HL-60/S4 treated with phorbol 12-myristate 13-acetate at 8.2 ng/mL for 4 days and 3 days (cell line): Measurements from ENCODE around the gene PHLDA1.

Experiments used
- in situ Hi-C: fragments of 300-500 bp; cut with MboI; formaldehyde crosslinking; loops from 2 replicates; pipeline ENCODE4 v1.15.0; 2022; ENCODE audit warnings: low sequenced_read_pairs

The PHLDA1 gene

DNA sequence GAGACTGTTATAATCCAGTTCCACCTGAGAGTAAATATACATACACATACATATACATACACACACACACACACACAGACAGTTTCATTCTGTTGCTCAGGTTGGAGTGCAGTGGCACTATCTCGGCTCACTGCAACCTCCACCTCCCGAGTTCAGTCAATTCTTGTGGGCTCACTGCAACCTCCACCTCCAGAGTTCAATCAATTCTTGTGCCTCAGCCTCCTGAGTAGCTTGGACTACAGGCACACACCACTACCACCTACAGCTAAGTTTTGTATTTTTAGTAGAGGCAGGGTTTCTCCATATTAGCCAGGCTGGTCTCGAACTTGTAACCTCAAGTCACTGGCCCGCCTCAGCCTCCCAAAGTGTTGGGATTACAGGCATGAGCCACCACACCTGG, 8.9 kb upstream of the PHLDA1 start:
- in situ Hi-C loops = loop anchor here (25.0 kb wide), 1 partner anchor 228 kb away; no protein-coding TSS in a partner anchor

DNA sequence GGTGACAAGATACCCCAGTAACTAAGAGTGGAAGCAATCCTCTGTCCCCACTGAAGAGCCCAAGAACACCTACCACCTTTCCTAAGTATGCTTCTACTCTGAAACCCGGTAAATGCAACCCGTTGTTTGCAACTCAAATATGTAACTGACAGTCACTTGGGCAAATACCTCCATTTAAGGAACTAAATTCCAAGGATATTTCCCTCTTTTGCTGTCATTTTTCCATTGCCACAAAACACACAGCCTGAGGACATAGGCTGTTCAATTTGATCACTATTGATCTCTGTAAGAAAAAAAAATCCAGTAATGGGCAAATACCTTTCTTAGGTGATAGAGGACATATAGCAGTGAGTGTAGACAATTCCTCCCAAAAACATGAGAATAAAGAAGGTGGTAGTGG, 6.6 kb upstream of the PHLDA1 start:
- in situ Hi-C loops = loop anchor here (10.0 to 25.0 kb wide), 2 partner anchors 226 to 513 kb away; no protein-coding TSS in a partner anchor

- in situ Hi-C loops = loop anchor here (10.0 to 25.0 kb wide), 2 partner anchors 225 to 513 kb away; no protein-coding TSS in a partner anchor
Observed at GRCh38 chr12:76037130-76038103, 5.8 kb upstream of the PHLDA1 start.

DNA sequence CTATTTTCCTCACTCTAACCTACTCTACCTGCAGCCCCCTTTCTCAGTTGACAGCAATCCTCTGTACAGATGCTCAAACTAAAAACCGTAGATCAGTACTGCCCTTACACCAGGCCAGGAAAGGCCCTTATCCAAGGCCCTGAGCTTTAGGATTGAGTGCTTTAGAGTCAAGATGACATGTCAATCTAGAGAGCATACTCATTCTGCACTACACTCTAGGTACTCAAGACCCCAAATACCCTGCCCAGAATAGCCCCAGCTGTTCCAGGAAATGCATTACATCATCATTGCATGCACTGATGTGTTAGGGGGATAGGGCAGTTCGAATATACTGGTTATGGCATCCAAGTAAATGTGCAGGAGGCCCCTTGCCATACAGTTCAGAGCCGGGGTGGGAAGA, 3.5 kb upstream of the PHLDA1 start:
- in situ Hi-C loops = loop anchor here (10.0 to 25.0 kb wide), 2 partner anchors 223 to 510 kb away; no protein-coding TSS in a partner anchor

DNA sequence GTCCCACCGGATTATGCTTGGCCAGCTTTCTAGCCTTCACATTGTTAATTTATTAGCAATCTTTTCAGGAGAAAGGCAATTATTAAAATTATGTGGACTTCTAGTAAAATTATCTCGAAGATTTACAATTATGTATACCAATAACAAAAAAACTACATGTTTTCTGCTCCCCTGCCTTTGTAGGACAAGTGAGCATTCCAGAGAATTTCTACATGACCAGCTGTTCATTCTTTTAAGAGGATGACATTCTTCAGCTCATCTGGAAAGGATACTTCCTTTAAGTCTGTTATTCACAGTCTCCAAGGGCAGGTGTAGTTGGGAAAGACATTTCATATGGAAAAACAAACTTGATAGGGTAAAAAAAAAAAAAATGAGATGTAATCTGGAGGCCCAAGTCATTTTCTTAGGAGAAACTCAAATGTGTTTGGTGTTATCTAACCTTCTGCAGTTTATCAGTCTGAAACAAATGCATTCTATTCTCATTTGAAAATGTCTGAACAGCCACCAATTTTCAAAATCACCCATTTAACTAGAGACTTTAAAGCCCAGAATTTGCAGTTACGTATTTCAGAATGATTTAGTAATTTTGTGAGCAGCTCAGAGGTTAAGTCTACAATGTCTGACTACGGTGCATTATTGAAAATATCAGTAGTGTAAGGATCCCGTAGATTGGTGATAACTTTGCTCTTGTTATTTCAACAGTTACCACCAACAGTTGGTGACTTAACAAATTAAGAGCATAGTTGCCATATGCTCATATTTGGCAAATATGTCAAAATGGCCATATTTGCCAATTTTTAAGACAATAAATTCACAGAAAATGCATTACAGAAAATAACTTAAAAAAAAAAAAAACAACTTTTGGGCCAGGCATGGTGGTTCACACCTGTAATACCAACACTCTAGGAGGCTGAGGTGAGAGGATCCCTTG, 1.8 kb upstream of the PHLDA1 start:
- in situ Hi-C loops = loop anchor here (10.0 to 25.0 kb wide), 2 partner anchors 221 to 509 kb away; no protein-coding TSS in a partner anchor

DNA sequence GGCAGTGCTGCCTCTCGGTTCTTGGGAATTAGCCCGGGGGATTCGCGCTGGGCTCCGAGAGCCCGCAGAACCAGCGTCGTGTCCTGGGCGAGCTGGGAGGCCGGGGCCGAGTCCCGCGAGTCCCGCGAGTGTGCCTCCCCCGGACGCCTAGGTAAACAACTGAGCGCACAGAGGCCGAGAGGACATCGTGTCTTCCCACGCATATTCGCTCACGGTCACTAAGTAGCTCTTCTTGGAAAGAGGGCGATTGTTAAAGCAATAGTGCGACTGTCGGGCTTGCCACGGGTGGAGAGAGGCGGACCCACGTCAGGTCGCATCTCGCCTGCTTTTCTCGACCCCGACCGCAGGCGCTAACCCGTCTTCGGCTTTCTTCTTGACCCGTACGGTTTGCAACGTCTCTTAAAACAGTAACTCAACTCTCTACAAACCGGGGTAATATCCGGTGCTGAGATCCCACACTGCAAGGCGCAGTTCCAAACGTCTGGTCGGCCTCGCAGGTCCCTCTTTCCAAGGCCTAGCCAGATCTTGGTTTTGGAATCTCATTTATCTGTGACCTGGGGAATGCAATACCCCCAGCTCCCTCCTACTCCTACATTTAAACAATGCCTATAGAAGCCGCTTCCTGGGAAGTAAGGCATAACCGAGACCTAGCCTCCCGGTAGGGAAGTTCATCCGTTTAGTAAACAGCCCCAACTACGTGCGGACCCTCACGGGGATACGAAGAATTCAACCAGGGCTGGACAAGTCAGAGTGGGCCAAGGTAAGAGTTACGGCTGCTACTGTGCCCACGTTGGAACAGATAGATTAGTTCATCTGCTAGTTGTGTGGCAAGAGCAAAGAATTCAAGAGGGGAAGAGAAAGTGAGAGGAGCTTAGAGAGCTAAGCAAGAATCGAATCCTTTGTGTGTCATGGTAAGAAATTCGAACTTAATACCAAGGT, 736 bp upstream of the PHLDA1 start:
- in situ Hi-C loops = loop anchor here (10.0 to 25.0 kb wide), 2 partner anchors 220 to 508 kb away; no protein-coding TSS in a partner anchor

DNA sequence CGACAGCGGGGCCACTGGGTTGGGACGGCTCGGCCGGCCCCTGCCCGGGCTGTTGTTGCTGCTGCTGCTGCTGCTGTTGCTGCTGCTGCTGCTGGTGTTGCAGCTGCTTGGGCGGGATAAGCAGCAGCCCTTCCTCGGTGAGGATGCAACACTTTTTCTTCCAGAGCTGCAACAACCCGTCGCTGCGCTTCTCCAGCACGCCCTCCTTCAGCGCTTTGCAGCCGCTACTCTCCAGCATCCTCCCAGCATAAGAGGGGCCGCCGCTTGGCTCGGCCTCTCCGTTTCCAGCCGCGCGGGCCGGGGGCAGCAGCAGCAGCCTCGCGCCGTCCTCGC, 529 bp downstream of the PHLDA1 start:
- in situ Hi-C loops = loop anchor here (10.0 to 25.0 kb wide), 2 partner anchors 219 to 506 kb away; no protein-coding TSS in a partner anchor

- in situ Hi-C loops = loop anchor here (10.0 to 25.0 kb wide), 2 partner anchors 218 to 506 kb away; no protein-coding TSS in a partner anchor
Observed at GRCh38 chr12:76030341-76031080, 1.1 kb downstream of the PHLDA1 start.

- in situ Hi-C loops = loop anchor here (10.0 to 25.0 kb wide), 2 partner anchors 218 to 505 kb away; no protein-coding TSS in a partner anchor
Observed at GRCh38 chr12:76029982-76030340, 1.6 kb downstream of the PHLDA1 start.

DNA sequence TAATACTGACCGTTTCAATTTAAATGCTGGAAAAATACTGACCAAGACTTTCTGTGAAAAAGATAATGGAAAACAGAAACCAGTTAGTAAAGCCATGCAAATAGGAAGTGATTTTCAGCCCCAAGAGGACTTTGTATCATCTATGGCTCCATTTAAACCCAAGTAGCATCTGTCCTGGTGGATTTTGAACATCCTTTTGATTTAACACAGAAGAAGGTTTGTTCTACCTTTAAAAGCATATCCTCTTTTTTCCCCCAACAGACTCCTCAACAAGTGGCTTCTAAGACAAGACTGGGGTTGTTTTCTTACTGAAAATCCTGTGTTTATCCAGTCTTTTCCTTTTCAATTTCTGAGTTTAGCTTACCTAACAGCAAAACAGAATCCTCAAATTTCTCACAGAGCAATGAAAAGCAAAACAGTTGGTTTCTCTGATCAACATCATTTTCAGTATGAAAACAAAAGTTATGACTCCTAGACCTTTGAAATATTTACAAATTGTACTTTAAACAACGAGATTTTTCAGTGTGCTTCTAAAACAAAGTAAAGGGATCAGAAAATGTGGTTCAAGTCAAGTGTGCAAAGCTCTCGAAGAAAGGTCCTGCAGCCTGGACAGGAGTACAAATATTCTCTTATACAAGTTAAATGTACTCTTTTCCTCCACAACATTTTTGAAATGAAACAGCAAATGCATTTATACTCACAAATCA, 2.9 kb downstream of the PHLDA1 start:
- in situ Hi-C loops = loop anchor here (25.0 kb wide), 1 partner anchor 216 kb away; no protein-coding TSS in a partner anchor

DNA sequence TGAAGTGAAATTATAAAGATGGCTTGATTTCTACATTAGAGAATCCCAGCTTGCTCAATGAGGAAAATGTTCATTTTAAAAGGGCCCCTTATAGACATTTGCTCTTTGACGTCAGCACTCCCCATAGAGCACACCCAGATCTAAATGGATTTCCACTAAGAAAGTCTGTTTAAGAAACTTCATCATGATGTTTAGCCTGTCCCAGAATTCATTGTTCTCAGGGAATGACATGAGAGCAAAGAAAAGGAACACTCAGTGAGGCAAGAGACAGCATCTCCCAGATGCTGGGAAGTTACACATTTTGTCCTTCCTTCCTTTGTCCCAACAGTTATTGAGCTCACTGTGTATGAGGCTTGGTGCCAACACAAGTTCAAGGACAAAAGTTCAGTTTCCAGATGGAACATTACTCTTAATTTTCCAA, 4.9 kb downstream of the PHLDA1 start:
- in situ Hi-C loops = loop anchor here (25.0 kb wide), 1 partner anchor 214 kb away; no protein-coding TSS in a partner anchor

- in situ Hi-C loops = loop anchor here (25.0 kb wide), 1 partner anchor 214 kb away; no protein-coding TSS in a partner anchor
Observed at GRCh38 chr12:76025601-76026575, 5.7 kb downstream of the PHLDA1 start.

GRCh38 chr12:76024942-76025600, 6.5 kb downstream of the PHLDA1 start:
- in situ Hi-C loops = loop anchor here (25.0 kb wide), 1 partner anchor 213 kb away; no protein-coding TSS in a partner anchor

DNA sequence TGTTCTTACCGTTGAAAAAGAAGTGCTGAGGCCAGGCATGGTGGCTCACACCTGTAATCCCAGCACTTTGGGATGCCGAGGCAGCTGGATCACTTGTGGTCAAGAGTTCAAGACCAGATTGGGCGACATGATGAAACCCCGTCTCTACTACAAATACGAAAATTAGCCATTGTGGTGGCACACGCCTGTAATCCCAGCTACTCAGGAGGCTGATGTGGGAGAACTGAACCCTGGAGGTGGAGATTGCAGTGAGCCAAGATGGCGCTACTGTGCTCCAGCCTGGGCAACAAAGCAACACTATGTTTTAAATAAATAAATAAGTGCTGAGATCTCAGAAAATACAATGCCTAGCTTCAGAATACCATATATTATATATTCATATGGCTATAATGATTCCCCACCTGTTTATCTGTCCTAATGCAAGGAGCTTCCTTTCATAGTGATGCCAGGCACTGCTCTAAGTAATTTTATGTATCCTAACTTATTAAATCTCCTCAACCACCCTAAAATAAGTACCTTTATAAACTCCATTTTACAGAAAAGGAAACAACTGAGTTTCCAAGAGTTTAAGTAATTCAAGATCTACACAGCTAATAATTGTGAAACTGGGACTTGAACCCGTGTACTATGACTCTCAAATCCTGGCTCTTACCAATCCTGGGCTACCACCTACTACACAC, 7.3 kb downstream of the PHLDA1 start:
- in situ Hi-C loops = no loop called here

- in situ Hi-C loops = no loop called here
Observed at GRCh38 chr12:76023069-76023690, 8.4 kb downstream of the PHLDA1 start.
